Skeletal muscle cell (primary cell): ENCODE results near the gene ABCG1.
A peak's percentile ranks its signal among the peaks of the same experiment; 100 is the strongest.

Experiments
- DNase-seq: peaks from one replicate; pipeline ENCODE4 v3.0.0-alpha.2; 2010; ENCODE audit warnings: low read depth
- H3K4me3 ChIP-seq: 2 replicates; pipeline ENCODE4 v1.5.1; 2011; ENCODE audit warnings: low read depth, mild to moderate bottlenecking, control low read depth, low read length, moderate library complexity

Gene ABCG1

DNA sequence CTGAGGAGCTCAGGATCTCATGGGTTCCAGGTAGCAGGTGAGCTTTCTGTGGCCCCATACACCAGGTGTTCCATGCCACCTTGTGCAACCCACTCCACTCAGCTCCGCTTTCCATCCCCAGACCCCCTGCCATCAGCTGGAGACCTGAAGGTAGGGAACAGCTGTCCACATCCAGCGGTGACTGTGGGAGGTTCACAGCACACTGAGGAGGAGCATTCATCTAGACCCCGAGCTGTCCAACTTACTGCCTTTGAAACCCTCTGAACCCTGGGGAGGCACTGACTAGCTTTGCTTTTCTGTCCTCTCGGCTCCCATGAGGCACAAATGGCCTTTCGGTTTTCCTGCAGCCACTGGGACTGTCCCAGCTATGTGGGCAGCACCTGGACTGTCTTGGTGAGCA, 27.9 kb upstream of the ABCG1 start:
- no peak overlapping the region for H3K4me3 ChIP-seq
- no peak for DNase-seq

DNA sequence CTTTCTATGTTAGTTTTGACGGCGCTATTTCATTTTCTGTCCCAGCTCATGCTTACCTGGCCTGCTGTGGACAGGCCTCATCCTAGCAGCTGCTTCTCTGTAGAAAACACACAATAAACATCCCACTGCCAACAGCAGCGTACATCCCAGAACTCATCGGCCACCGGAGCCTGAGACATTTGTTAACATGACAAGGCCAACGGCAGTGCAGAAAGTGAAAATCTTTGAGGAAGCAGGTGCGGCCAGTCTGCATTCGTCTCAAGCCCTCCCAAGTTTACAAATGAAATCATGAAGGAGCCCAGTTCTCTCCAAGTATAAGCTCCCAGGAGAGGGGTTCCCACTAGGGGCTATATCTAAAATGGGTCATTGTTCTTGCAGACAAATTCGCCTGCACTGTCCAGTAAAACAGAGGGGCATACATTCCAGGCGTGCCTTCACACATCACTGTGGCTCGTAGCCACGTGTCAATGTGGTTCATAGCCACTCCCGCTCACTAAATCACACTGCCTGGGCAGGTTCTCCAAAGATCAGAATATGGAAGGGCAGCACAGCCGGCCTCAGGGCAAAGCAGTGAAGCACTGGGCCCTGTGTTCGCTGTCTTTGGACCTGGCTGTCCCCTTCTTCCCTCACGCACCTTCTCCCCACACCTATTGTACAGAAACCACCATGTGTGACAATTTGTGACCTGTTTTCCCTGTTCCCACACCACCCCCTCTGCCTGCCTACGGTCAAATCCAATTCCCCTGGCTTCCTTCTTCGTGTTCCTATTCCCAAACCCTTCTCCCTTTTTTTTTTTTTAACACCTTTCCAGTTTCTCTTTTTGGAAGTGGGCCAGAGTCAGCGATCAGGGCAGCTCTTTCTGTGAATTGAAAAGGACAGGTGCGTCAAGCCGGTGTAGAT, 27.0 kb upstream of the ABCG1 start:
- H3K4me3 ChIP-seq = no peak overlapping the region
- DNase-seq = no peak

DNA sequence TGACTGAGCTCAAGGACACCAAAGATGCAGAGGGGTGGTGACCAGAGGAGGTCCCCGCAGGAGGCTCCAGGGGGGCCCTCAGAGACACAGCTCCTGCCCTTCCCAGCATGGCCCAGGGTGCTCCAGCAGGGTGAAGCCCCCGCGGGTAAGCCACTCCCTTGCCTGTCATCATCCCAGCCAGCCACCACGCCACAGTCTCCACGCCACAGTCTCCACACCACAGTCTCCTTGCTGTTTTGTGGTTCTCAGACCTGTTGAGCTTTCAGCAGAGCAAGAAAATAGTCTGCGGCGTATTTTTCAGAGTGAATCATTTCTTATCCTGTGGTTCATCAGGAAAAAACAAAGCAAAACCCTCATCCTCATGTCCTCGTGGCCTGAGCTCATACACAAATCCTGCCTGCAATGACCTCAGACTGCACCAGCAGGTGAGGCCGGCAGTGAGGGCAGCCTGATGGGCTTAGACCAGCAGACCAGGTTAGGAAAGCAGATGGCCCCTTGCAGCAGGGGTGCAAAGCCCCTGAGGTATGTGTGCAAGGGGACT, 25.7 kb upstream of the ABCG1 start:
- no peak for DNase-seq
- no peak overlapping the region for H3K4me3 ChIP-seq

DNA sequence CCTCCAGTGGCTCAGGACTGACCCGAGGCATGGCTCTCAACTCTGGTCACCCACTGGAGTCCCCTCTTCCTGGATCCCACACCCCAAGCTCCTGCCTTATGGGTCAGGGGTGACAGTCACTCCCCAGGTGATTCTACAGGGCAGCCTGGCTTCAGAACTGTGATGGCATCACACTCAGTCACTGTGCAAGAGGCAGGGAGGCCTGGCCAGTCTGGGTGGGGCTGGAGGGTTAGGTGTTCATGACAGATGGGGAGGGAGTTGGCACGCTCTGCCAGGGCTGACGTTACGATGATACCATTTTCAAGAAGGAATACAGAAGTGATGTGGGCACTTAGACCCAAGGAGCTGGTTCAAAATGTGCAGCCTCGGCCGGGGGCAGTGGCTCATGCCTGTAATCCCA, 25.2 kb upstream of the ABCG1 start:
- no peak for DNase-seq
- H3K4me3 ChIP-seq = no peak overlapping the region

DNA sequence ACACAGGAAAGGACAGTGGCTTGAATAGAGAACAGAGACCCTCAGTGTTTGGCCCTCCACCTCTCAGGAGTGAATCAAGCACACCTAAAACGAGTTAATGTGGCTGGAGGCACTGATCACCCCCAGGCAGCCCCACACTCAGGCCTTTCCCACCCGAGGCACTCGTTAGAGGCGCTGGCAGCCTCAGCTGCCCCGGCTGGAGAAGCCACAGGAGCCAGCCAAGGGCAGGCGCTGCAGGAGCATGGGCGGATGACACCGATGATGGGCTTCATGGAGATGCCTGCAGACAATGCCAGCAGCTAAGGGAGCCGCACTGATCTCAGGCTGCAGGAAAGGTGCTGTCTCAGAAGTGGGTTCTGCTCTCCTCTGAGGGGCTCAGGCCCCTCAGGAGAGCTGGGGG, 24.1 kb upstream of the ABCG1 start:
- H3K4me3 ChIP-seq = no peak overlapping the region
- no peak for DNase-seq

DNA sequence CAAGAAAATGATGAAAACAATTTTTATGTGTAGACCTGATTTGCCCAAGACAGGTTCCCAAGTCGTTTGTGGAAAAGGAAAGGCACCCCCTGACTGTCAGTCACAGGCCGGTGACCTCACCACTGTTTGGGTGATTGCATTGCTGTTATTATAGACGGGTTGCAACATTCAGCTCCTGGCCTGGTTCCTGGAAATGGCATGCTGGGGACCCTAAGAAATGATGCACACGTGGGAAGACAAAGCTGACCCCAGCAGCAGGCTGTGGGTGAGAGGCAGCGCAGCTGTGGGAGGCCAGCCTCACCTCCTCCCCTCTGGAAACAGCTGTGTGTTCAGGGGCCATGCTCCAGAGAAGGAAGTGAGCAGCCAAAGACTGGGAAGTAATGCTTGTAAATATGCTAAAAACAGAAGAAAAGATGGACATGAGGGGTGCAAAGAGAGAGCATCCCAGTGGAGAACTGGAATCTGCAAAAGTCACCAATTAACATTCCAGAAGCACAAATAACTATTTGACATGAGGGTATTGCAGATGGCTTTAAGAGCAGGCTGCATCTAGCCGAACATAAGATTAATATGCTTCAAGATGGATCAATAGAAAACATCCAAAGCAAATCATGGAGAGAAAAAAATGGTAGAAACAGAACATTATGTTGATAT, 23.4 kb upstream of the ABCG1 start:
- peak; percentile 57 for DNase-seq
- no peak overlapping the region for H3K4me3 ChIP-seq

DNA sequence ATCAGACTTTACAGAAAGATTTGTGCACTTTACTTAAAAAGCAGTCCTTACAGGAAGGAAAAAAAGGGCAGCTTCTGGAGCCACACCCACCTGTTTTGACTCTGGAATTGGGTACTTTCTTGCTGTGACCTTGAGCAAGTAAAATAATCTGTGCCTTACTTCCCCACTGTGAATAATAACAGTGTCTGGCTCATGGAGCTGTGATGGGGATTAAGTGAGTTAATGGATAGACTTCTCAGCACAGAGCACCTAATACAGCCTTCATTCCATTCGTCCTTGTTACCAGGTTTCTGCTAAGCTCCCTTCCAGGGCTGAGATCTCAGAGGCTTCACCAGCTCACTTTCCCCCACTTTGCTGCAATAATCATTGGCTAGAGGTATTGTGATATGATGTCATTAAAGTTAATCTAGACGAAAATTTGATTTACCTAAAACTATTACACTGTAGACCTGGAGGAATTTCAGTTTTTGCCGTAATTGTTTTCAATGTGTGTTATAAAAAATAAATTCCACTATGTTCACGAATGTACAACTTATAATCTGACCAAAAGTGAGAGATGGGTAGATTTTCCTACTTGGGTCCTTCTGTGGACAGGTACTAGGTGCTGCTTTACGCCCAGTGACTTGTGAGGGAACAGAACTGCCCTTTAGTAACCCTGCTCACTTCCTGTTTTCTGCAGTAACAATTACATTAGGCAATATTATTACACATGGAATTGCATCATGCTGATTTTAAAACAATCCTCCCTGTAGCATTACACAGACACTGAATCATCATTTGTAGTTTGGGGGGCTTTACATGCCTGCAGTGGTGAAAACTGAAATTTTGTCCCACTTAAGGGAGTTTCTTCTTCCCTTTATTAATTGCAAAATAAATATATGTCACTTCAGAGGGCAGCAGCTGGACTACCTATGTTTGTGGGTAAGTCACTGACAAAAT, 19.7 kb upstream of the ABCG1 start:
- peak; percentile 57 for DNase-seq
- no peak overlapping the region for H3K4me3 ChIP-seq

DNA sequence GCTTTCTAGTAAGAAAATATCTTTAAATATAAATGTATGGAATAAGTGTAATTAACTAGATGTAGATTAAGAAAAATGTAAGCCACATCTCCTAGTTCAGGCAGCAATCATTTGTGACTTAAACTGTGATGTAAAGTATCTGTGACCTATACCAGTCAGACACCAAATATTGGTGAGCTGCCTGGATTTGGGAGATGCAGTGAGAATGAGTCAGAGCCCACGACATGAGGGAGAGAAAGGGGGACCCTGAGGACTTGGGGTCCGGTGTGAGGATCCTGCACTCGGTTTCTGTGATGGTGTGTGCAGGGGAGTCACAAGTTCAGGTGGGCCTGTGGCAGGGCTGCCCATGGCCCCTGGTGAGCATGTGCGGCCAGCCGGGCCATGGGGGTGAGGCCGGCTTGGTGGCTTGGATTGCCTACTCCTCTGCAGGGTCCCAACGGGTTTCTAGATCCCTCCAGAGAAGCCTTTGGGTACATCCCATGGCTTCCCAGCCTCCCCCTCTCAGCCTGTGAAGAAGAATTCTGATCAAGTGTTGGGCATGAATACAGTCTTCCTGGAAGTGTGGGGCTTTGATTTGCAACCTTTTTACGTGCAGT, 19.0 kb upstream of the ABCG1 start:
- H3K4me3 ChIP-seq = no peak overlapping the region
- DNase-seq = no peak

DNA sequence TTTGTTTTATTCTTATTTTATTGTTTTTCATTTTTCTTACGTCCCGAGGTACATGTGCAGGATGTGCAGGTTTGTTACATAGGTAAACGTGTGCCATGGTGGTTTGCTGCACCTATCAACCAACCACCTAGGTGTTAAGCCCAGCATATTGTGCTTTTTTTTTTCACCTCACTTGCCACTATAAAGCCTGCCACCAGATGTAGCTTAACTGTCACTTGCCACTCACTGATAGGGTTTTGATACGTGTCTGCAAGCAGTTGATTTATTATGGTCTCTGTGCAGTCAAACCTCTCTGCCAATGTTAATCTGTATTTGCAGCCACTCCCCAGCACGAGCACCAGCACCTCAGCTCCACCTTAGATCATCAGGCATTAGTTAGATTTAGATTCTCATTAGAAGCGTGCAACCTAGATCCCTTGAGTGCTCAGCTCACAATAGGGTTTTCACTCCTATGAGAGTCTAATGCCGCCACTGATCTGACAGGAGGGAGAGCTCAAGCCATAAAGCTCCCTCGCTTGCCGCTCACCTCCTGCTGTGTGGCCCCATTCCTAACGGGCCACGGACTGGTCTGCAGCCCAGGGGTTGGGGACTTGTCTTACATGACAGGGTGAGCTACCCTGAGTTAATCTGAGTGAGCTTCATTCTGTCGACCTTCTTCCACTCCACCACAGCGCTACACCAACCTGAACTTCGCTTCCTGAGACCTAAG, 17.9 kb upstream of the ABCG1 start:
- no peak for DNase-seq
- no peak overlapping the region for H3K4me3 ChIP-seq

DNA sequence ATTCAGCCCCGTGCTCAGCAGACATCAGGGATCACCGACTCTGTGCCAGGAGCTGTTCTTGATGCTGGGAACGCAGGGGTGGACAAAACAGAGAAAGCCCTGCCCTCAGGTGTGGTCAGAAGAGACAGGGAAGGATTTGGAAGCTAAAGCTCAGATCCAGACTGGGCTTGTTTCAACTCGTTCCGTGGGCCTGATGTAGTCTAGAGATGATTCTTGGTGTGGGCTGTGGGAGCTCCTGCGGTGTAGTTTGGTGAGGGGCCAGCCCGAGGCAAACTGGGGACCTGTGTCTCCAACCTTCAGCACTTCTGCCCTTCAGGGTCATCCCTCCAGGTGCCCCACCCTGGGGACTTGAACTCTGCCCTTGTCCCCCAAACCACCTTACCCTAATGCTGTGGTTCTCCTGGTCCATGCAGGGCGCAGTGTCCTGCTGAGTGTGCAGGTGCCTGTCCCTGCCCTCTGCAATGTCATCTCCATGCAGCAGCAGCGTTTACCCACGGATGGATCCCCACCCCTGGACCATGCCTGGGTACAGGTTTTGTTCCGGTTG, 17.3 kb upstream of the ABCG1 start:
- no peak for DNase-seq
- H3K4me3 ChIP-seq = no peak overlapping the region

DNA sequence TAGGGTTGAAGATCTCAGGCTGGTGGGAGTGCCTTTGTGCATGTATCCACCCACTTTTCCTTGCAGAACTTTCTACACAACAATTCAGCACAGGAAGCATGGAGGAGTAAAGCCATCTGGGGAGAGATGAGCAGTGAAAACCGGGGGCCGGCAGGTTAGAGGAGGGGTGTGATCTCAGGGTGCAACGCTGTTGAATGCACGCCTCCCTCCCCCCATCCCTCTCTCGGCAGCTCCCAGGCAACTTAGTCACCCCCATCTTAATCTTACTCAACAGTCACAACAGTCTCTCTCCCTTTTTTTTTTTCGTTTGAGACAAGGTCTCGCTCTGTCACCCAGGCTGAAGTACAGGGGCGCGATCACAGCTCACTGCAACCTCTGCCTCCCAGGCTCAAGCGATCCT, 16.6 kb upstream of the ABCG1 start:
- H3K4me3 ChIP-seq = no peak overlapping the region
- DNase-seq = no peak

DNA sequence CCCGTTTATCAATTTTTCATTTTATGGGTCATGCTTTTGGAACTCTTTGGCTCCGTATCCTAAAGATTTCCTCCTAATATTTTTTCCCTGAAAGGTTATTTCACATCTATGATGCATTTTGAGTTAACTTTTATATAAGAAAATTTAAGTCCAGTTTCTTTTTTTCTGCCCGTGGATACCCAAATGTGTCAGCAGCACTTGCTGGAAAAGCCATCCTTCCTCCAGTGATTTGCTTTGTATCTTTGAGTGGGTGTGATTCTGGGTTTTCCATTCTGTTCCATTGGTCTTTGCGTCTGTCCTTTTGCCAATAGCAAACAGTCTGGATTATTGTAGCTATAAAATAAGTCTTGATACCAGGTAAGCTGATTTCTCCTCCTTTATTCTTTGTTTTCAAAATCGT, 15.6 kb upstream of the ABCG1 start:
- H3K4me3 ChIP-seq = no peak overlapping the region
- DNase-seq = no peak

DNA sequence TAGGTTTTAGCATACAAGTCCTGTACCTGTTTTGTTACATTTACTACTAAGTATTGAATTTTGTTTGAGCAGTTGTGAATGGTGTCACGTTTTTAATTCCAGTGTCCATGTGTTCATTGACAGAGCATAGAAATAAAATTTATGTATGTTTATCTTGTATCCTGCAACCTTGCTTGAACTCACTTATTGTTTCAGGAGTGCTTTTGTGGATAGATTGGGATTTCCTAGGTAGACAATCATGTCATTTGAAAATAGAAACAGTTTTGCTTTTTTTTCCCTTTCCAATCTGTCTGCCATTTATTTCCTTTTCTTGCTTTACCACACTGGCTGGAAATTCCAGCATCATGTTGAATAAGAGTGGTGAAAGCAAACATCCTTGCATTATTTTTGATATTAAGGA, 15.0 kb upstream of the ABCG1 start:
- H3K4me3 ChIP-seq = no peak overlapping the region
- DNase-seq = no peak

DNA sequence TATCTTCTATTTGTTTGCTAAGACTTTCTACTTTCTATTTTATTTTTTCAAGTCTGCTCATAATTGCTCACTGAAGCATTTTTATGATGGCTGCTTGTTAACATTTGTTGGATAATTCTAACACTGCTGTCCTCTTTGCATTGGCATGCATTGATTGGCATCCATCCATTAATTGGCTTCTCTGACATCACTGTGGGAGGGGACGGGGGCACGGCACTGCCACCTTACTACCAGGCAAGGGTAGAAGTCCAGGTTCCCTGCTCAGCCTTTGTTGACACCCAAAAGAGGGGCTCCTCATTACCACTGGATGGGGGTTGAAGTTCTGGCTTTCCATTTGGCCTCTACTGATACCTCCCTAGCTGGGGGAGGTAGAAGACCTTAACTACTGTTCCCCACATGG, 11.5 kb upstream of the ABCG1 start:
- H3K4me3 ChIP-seq = no peak overlapping the region
- DNase-seq = no peak

DNA sequence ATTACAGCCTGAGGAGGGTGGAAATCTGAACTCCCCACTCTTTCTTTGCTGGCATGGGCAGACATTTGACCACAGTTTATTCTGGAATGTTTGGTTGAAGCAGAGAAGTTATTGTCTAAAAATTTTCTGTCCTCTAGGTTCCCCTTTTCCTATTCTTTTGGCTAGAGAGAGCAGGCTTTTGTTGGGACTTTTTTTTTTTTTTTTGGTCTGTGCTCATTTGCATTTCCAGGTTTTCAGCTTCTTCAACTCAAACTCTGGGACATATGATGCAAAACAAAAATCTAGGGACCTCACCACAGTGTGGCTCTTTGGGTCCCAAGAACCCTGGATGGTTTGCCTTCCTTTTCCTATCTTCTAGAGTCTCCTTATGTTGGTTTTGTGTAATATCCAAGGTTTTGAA, 10.9 kb upstream of the ABCG1 start:
- DNase-seq = no peak
- H3K4me3 ChIP-seq = no peak overlapping the region

DNA sequence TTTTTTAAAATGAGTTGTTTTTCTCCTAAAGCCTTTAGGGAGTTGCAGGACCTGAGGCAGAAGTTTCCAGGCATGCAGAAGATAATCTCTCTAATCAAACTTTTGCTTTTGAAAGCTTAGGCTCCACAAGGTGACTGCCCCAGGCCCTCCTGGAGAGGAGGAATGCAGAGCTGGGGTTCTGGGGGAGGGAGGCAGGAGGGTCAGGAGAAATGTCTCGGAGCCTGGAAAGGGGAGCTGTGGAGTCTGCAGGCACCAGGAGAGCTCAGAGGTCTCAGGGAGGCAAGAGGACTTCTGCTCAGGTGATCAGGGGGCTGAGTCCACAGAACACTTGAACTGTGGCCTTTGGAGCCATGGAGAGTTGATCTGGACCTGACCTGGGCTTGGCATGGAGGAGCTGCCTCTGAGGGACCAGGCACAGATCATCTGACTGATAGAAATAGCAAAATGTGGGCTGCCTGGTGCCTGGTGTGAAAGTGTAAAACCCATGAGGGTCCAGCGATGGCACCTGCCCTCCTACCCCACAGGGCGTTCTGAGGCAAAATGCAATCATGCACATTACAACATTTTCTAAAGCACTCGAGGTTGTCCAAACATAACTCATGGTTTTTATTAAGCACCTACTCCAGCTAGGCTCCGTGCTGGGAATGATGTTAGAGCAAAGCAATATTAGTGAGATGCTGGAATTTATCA, 10.0 kb upstream of the ABCG1 start:
- DNase-seq = no peak

DNA sequence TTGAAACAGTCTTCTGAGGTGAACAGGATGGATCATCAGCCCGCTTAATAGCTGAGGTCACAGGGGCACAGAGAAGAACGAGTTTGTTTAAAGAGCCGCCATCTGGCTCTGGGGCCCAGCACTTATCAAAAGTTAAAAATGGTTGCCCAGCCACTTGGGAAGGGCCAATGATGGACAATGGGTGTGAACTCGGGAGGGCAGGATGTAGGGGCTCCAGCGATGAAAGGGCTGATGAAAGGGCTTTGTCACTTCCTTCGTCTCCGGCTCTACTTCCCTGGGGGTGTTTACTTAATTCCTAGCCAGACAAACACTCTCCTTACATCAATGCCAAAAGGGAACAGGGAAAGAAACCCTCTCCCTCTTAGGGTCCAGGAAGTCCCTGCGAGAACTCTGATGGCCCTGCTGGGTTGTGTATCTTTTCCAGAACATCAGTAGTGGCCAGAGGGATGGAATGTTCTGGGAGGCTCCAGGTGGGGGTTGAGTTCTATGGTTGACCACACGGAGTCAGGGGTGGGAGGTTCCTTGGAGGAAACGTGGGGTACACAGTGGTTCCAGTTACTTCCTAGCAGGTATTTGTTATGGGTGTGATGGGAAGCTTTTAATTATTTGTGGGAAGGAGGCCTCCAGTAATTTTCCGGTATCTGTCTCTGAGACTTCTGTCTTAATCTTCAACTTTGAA, 9.0 kb upstream of the ABCG1 start:
- H3K4me3 ChIP-seq = no peak overlapping the region
- no peak for DNase-seq

More for the DNA sequence above, 10.0 kb upstream of the ABCG1 start:
- H3K4me3 ChIP-seq = no peak overlapping the region
